HUES6 (cell line): ENCODE data around the gene CCDC137.

Source experiments
- H3K27ac ChIP-seq: 2 replicates; pipeline ENCODE4 v1.7.0; 2013; ENCODE audit warnings: low read depth, mild to moderate bottlenecking, low read length, inconsistent platforms
- H3K27me3 ChIP-seq: 2 replicates; pipeline ENCODE4 v1.6.1; 2013; ENCODE audit warnings: low read length; ENCODE audit not compliant: control insufficient read depth, insufficient read depth
- H3K36me3 ChIP-seq: 2 replicates; pipeline ENCODE4 v1.6.1; 2013; ENCODE audit warnings: low read length; ENCODE audit not compliant: control insufficient read depth, insufficient read depth
- H3K4me1 ChIP-seq: 2 replicates; pipeline ENCODE4 v1.6.1; 2013; ENCODE audit warnings: low read length; ENCODE audit not compliant: control insufficient read depth, insufficient read depth
- H3K4me3 ChIP-seq: 2 replicates; pipeline ENCODE4 v1.5.1; 2013; ENCODE audit warnings: low read depth, low read length
- H3K9ac ChIP-seq: one replicate; pipeline ENCODE4 v1.6.1; 2013; ENCODE audit warnings: mild to moderate bottlenecking, low read length
- H3K9me3 ChIP-seq: 2 replicates; pipeline ENCODE4 v1.6.1; 2013; ENCODE audit warnings: low read depth, low read length; ENCODE audit not compliant: control insufficient read depth, insufficient read depth

CCDC137 gene

DNA sequence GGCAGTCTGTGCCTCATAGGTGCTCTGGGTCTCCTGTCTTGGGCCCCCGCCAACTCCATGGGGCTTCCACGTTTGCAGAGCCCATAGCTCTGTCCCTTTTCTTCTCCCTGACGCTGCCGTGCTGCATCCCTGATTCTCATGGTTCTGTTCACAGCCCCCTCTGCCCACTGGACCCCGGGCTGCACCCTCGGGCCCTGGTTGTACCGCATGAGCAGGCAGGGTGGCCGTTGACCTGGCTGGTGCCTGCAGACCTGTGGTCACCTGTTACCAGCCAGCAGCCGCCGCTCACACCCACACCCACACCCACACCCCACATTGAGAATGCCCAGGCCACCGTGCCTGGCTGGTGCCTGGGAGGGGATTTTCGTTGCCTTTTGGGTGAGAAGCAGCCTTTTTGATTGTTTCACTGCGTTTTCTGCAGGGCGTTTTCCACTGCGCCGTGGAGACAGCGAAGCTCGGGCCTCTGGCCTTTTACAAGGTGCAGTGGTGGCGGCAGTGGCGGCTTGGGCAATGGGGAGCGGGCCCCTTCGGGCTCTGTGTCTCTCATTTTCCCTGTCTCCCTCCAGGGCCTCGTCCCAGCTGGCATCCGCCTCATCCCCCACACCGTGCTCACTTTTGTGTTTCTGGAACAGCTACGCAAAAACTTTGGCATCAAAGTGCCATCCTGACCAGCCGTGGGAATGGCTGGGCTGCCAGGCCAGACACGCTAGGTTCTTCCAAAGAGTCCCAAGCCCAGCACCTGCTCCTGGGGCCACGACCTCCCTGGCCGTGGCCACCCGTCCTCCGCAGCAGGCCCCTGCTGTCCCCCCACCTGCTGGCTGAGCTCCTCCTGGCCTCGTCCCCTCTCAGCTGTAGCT is 53.1 kb downstream of the CCDC137 start:
- H3K4me1 ChIP-seq: peaks cover 16% of the 10 kb centered on the region
- H3K36me3 ChIP-seq: peaks cover 39% of the 10 kb centered on the region
- no peaks in the 10 kb centered on the region for H3K27me3 ChIP-seq
- H3K4me3 ChIP-seq: no peak overlapping the region
- H3K9ac ChIP-seq: no peak overlapping the region
- H3K9me3 ChIP-seq: no peaks in the 10 kb centered on the region
- no peak overlapping the region for H3K27ac ChIP-seq

DNA sequence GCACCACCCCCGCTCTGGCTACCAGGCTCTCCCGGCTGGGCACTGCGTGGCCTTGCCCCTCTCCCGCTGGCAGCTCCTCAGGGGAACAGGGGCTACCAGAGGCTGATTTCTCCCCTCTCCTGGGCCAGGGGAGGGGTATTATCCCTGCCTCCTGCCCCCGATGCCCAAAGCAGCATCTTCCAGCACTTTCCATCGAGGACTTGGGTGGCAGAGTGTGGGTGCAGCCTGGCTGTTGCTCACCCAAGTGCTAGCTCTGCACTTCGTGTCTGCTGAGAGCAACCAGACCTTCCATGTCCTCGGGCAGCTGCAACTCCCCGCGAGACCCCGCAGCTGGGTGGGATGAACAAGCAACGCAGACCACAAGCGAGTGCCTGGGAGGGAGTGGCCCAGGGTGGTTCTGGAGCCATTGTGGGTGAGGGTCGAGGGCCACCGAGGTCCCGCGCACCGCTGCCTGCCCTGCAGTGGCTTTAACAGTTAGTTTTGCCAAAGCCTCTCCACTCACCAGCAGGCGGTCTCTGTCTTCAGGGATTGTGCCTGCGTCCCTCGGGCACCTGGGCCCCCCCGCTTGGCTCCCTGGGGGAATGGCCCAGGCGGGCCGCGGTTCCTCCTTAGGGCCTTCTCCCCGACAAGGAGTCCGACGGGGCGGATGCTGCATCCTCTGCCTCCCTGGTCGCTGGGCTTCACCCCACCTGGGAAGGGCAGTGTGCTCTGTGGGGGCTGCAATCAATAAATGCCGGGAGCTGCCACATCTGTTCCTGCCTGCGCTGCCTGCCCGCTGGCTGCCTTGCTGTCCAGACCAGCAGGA is 53.9 kb downstream of the CCDC137 start:
- peaks cover 12% of the 10 kb centered on the region for H3K4me1 ChIP-seq
- H3K27ac ChIP-seq: no peak overlapping the region
- no peaks in the 10 kb centered on the region for H3K9me3 ChIP-seq
- H3K4me3 ChIP-seq: no peak overlapping the region
- peaks cover 35% of the 10 kb centered on the region for H3K36me3 ChIP-seq
- no peaks in the 10 kb centered on the region for H3K27me3 ChIP-seq
- no peak overlapping the region for H3K9ac ChIP-seq

DNA sequence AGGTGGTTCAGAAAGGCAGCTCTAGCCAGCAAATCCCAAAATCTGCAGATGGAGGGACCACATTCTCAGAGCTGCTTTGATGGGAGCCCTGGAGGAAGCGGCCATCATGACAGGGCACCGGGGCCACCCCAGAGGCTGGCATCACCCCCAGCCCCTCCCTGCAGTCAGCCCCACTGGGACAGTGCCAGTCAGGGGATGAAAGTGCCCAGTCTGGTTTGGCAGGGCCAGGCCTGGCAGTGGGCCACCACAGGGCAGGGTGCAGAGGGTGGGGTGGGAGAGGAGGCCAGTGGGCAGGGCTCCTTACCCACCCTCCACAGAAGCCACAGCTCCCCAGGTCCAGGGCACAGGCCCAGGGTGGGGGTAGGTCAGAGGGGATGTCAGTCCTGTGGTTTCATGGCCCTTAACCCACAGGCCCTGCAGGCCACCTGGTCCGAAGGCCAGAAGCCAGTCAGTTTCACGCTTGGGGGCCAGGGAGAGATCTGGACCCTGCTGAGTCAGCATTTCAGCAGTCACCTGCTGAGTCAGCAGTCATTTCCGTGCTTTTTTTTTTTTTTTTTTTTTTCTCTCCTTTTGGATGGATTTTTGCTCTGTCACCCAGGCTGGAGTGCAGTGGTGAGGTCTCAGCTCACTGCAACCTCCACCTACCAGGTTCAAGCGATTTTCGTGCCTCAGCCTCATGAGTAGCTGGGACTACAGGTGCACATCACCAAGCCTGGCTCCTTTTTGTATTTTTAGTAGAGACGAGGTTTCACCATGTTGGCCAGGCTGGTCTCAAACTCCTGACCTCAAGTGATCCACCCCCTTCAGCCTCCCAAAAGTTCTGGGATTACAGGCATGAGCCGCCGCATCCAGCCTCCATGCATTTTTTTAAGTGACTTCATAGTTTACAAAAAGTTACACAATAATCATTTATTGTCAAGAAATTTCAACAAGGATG is 55.9 kb downstream of the CCDC137 start:
- Histone ChIP-seq H3K27ac (no peak overlapping the region), H3K9me3 (no peaks in the 10 kb centered on the region), H3K27me3 (no peaks in the 10 kb centered on the region), H3K4me1 (peaks cover 12% of the 10 kb centered on the region), H3K4me3 (no peak overlapping the region), H3K36me3 (peaks cover 19% of the 10 kb centered on the region), H3K9ac (no peak overlapping the region)
